K562 treated with DMSO at 1 percent for 12 hours (cell line): ENCODE data around the gene DBET. TPM values are rescaled to one million over a fixed set of nuclear protein-coding genes. Genes with fewer than 3 reads are reported as not detected.

Source experiments
- total RNA-seq: library from RNA; unstranded; fragments of 300-600 nt; gene quantifications from 2 replicates; pipeline ENCODE4 v1.2.3, GENCODE V29; 2022; ENCODE audit not compliant: insufficient read depth

DBET gene
- not detected in 2 replicates for total RNA-seq

DNA sequence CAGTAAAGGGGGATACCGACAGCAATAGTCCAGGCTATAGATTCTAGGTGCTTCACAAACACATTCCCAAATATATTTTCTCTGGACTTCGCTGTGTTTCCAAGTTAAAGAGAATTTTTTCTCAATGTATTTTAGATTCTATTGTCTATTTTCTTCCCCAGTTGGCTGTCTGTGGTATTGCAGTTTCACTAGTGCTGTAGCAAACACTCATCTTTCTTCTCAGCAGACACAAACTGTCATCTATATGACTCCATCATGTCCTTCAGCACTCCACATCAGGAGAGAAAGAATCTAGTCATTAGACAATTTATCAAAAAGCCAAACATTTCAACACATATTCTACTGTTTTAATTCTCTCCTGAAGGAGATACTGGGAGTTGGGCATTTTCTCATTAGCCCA lies at the start of gene DBET:
Gene DBET, plus strand, starts transcription at position 161 of the 400 bp plus-strand sequence.

GRCh38 chr4:190027156-190027555 lies 37.1 kb upstream of the DBET start, which contains the start of gene FRG2:
TSS of gene FRG2 (minus strand) at chr4:190027256. CDS start at chr4:190027204, 52 bp downstream.

Other genes with a start within 250 kb of the DBET start
- 50.8 and 62.4 TPM in 2 replicates for gene FRG1, start 123.6 kb upstream of the DBET start, total RNA-seq
- gene FRG2, start 37.2 kb upstream of the DBET start, total RNA-seq, result 0.81 TPM in 1 of 2 replicates, not detected in the other
- not detected in 2 replicates for gene DUX4, start 109.3 kb downstream of the DBET start, total RNA-seq